ENCODE measurements around the gene CDKN2AIP.
"Not testable (repeated sequence)": the region's sequence is repeated elsewhere in the genome, so short reads cannot be mapped to it uniquely, and the experiment has no call there.

The CDKN2AIP gene

DNA sequence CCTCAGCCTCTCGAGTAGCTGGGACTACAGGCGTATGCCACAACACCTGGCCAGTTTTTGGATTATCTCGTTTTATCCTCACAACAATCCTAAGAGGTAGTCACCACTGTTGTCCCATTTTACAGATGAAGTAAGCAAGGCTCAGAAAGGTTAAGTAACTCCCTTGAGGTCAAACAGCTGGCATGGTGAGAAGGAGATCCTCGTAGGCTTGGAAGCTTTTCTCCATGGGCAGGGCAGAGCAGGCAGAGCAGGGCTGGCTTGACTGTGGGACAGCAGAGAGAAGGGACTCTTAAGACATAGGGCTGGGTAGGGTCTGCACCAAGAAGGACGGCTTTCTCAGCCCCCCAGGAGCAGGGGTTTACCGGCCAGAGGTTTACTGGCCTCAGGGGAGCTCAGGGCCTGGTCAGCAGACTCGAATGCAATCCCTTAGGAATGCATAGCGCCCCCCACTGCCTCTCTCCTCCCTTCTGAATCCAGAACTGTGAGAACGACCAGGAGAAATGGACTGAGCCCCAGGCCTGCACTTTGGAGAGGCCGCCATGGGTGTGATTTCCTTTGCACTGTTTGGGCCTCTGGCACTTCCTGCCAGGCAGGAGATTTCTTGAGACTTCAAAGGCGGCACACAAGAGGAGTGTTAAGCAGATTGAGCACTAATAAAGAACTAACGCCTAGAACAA, 14.0 kb upstream of the CDKN2AIP start:
- no peak overlapping the region for H3K4me3 ChIP-seq (ENCODE audit: low read depth, low read length)
- no peak for DNase-seq
- no peaks in the 10 kb centered on the region for H3K9me3 ChIP-seq (ENCODE audit: severe bottlenecking)
- no peaks in the 10 kb centered on the region for H3K27me3 ChIP-seq (ENCODE audit: insufficient read depth, low read depth, severe bottlenecking)
- no peak overlapping the region for H3K27ac ChIP-seq
- TF ChIP-seq, protein P1, sequence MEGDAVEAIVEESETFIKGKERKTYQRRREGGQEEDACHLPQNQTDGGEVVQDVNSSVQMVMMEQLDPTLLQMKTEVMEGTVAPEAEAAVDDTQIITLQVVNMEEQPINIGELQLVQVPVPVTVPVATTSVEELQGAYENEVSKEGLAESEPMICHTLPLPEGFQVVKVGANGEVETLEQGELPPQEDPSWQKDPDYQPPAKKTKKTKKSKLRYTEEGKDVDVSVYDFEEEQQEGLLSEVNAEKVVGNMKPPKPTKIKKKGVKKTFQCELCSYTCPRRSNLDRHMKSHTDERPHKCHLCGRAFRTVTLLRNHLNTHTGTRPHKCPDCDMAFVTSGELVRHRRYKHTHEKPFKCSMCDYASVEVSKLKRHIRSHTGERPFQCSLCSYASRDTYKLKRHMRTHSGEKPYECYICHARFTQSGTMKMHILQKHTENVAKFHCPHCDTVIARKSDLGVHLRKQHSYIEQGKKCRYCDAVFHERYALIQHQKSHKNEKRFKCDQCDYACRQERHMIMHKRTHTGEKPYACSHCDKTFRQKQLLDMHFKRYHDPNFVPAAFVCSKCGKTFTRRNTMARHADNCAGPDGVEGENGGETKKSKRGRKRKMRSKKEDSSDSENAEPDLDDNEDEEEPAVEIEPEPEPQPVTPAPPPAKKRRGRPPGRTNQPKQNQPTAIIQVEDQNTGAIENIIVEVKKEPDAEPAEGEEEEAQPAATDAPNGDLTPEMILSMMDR (IDR thresholded peaks at IDR 0.05; ENCODE audit: low read depth, low read length) = no peak
- H3K36me3 ChIP-seq = no peaks in the 10 kb centered on the region

GRCh38 chr4:183430994-183431347, 13.5 kb upstream of the CDKN2AIP start:
- Histone ChIP-seq H3K27ac (no peak overlapping the region), H3K9me3 (ENCODE audit: severe bottlenecking) (no peaks in the 10 kb centered on the region), H3K27me3 (ENCODE audit: insufficient read depth, low read depth, severe bottlenecking) (no peaks in the 10 kb centered on the region), H3K36me3 (no peaks in the 10 kb centered on the region), H3K4me3 (ENCODE audit: low read depth, low read length) (no peak overlapping the region)
- TF ChIP-seq, protein P1 (IDR thresholded peaks at IDR 0.05; ENCODE audit: low read depth, low read length) = no peak
- DNase-seq = no peak

DNA sequence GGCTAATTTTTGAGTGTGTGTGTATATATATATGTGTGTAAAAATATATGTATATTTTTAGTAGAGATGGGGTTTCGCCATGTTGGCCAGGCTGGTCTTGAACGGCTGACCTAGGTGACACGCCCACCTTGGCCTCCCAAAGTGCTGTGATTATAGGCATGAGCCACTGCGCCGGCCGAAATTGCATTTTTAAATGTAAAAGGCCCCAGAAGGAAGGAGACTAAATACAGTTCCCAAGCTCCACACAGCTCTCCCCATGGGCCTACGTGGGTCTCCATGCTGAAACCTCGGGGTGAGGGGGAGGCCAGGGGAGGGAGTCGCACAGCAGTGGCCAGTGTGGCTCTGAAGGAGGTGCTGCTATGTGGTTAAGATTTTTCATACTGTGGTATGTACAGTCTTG, 12.8 kb upstream of the CDKN2AIP start:
- no peaks in the 10 kb centered on the region for H3K36me3 ChIP-seq
- H3K4me3 ChIP-seq (ENCODE audit: low read depth, low read length) = no peak overlapping the region
- no peaks in the 10 kb centered on the region for H3K9me3 ChIP-seq (ENCODE audit: severe bottlenecking)
- DNase-seq = no peak
- TF ChIP-seq, protein P1 (IDR thresholded peaks at IDR 0.05; ENCODE audit: low read depth, low read length) = no peak
- no peaks in the 10 kb centered on the region for H3K27me3 ChIP-seq (ENCODE audit: insufficient read depth, low read depth, severe bottlenecking)
- no peak overlapping the region for H3K27ac ChIP-seq

DNA sequence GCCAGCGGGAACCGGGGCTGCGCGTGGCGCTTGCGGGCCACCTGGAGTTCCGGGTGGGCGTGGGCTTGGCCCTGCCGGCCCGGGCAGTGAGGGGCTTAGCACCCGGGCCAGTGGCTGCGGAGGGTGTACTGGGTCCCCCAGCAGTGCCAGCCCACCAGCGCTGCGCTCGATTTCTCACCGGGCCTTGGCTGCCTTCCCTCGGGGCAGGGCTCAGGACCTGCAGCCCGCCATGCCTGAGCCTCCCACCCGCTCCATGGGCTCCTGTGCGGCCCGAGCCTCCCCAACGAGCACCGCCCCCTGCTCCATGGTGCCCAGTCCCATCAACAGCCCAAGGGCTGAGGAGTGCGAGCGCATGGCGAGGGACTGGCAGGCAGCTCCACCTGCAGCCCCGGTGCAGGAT, 11.3 kb upstream of the CDKN2AIP start:
- not testable (repeated sequence) for H3K27me3 ChIP-seq (ENCODE audit: insufficient read depth, low read depth, severe bottlenecking); DNase-seq

GRCh38 chr4:183434264-183434663, 10.2 kb upstream of the CDKN2AIP start:
- H3K36me3 ChIP-seq = no peaks in the 10 kb centered on the region
- H3K27ac ChIP-seq = no peak overlapping the region
- no peak for DNase-seq
- no peak overlapping the region for H3K4me3 ChIP-seq (ENCODE audit: low read depth, low read length)
- TF ChIP-seq, protein P1 (IDR thresholded peaks at IDR 0.05; ENCODE audit: low read depth, low read length) = no peak
- H3K27me3 ChIP-seq (ENCODE audit: insufficient read depth, low read depth, severe bottlenecking) = no peaks in the 10 kb centered on the region
- H3K9me3 ChIP-seq (ENCODE audit: severe bottlenecking) = no peaks in the 10 kb centered on the region

More for the DNA sequence above, 11.3 kb upstream of the CDKN2AIP start:
- not testable (repeated sequence) for H3K4me3 ChIP-seq (ENCODE audit: low read depth, low read length); H3K27ac ChIP-seq; H3K36me3 ChIP-seq; H3K9me3 ChIP-seq (ENCODE audit: severe bottlenecking)

DNA sequence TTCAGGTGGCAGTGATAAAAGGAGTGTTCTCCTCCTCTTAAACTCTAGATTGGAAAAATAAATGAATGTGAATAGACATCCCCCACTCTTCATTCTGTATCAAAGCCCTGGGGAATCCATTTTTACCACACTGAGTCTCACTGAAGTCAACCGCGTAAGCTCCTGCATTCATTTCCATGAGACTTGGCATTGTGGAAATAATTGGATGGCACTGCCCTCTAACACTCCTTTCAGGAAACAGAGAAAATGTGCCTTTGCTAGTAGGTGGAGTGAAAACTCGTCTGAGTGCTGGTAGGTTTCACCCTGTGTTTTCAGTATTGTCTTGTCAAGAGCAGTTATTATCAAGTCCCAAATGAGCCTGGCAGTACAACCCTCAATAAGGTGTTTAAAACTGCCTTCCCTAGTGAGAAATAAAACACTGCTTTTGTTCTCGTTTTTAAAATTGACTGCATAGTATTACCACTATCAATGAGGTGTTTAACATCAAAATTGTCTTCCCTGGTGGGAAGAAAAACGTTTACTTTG, 9.7 kb upstream of the CDKN2AIP start:
- no peaks in the 10 kb centered on the region for H3K9me3 ChIP-seq (ENCODE audit: severe bottlenecking)
- TF ChIP-seq, protein P1 (IDR thresholded peaks at IDR 0.05; ENCODE audit: low read depth, low read length) = no peak
- no peak overlapping the region for H3K4me3 ChIP-seq (ENCODE audit: low read depth, low read length)
- no peak for DNase-seq
- no peak overlapping the region for H3K27ac ChIP-seq
- no peaks in the 10 kb centered on the region for H3K36me3 ChIP-seq
- no peaks in the 10 kb centered on the region for H3K27me3 ChIP-seq (ENCODE audit: insufficient read depth, low read depth, severe bottlenecking)

Measured in WERI-Rb-1 (cell line).